ENCODE measurements around the gene SEMA4D.

The SEMA4D gene

GRCh38 chr9:89442501-89442978 lies 55.4 kb downstream of the SEMA4D start:
- DNase-seq (ENCODE audit: low read depth): no peak
- no peak for TF ChIP-seq CTCF (IDR thresholded peaks at IDR 0.05; ENCODE audit: low read length, missing control alignments)
- H3K4me3 ChIP-seq (replicated peaks; ENCODE audit: low read depth, low read length): no peak overlapping the region

GRCh38 chr9:89441986-89442385 lies 55.9 kb downstream of the SEMA4D start:
- no peak for DNase-seq (ENCODE audit: low read depth)
- no peak overlapping the region for H3K4me3 ChIP-seq (replicated peaks; ENCODE audit: low read depth, low read length)
- no peak for TF ChIP-seq CTCF (IDR thresholded peaks at IDR 0.05; ENCODE audit: low read length, missing control alignments)

GRCh38 chr9:89441655-89441970 lies 56.3 kb downstream of the SEMA4D start:
- TF ChIP-seq CTCF (IDR thresholded peaks at IDR 0.05; ENCODE audit: low read length, missing control alignments): no peak
- H3K4me3 ChIP-seq (replicated peaks; ENCODE audit: low read depth, low read length): no peak overlapping the region
- no peak for DNase-seq (ENCODE audit: low read depth)

GRCh38 chr9:89440951-89441654 lies 56.8 kb downstream of the SEMA4D start:
- H3K4me3 ChIP-seq (replicated peaks; ENCODE audit: low read depth, low read length): no peak overlapping the region
- no peak for TF ChIP-seq CTCF (IDR thresholded peaks at IDR 0.05; ENCODE audit: low read length, missing control alignments)
- DNase-seq (ENCODE audit: low read depth): no peak

- no peak overlapping the region for H3K4me3 ChIP-seq (replicated peaks; ENCODE audit: low read depth, low read length)
- DNase-seq (ENCODE audit: low read depth): no peak
- TF ChIP-seq CTCF (IDR thresholded peaks at IDR 0.05; ENCODE audit: low read length, missing control alignments): no peak
Observed at GRCh38 chr9:89440548-89440947, 57.4 kb downstream of the SEMA4D start.

- TF ChIP-seq CTCF (IDR thresholded peaks at IDR 0.05; ENCODE audit: low read length, missing control alignments): no peak
- no peak overlapping the region for H3K4me3 ChIP-seq (replicated peaks; ENCODE audit: low read depth, low read length)
- DNase-seq (ENCODE audit: low read depth): no peak
Observed at GRCh38 chr9:89440046-89440445, 57.9 kb downstream of the SEMA4D start.

GRCh38 chr9:89439571-89439970 lies 58.3 kb downstream of the SEMA4D start:
- no peak overlapping the region for H3K4me3 ChIP-seq (replicated peaks; ENCODE audit: low read depth, low read length)
- TF ChIP-seq CTCF (IDR thresholded peaks at IDR 0.05; ENCODE audit: low read length, missing control alignments): no peak
- no peak for DNase-seq (ENCODE audit: low read depth)

Data from fibroblast of pulmonary artery (primary cell).